GM12878 (cell line): Measurements from ENCODE around the gene RXRG. TPM values are rescaled to one million over a fixed set of nuclear protein-coding genes. Genes with fewer than 3 reads are reported as not detected.

Source experiments
- ATAC-seq: fragments of 200-7000 bp; cut with Tn5 transposase; 3 replicates; pipeline ENCODE4 v1.9.1; 2020; ENCODE audit warnings: mild to moderate bottlenecking, moderate library complexity
- BruUV-seq: library from RNA; stranded (reverse); fragments of 400-500 nt; replicated peaks from 2 replicates; lab custom pipeline; 2021; lab: Mats Ljungman, UMichigan
- CTCF ChIA-PET: fragments of 300-600 bp; sonication (Branson Sonifier 250); formaldehyde crosslinking; extraction: SDS; loops from one replicate; lab custom pipeline; 2021; ENCODE audit warnings: inconsistent platforms; lab: Yijun Ruan, JAX
- POLR2A ChIA-PET: fragments of 350-600 bp; formaldehyde crosslinking; extraction: SDS; loops from one replicate; lab custom pipeline; 2021; ENCODE audit warnings: inconsistent platforms; lab: Charles Lee
- RAD21 ChIA-PET: fragments of 300-600 bp; sonication (Branson Sonifier 250); formaldehyde crosslinking; loops from one replicate; lab custom pipeline; 2023; ENCODE audit warnings: antibody characterized with exemption; ENCODE audit not compliant: unreplicated experiment; lab: Charles Lee
- SMC1A ChIA-PET: fragments of 300-600 bp; sonication (Branson Sonifier 250); formaldehyde crosslinking; loops from one replicate; lab custom pipeline; 2023; ENCODE audit not compliant: unreplicated experiment, uncharacterized antibody; lab: Charles Lee
- DNase-seq: peaks from one replicate; pipeline ENCODE4 v3.0.0-alpha.2; 2011; ENCODE audit warnings: low read depth, low spot score
- FAIRE-seq: peaks from 3 replicates; lab custom pipeline; 2011; peaks lifted over from hg19 to GRCh38; lab: Jason Lieb, UNC
- H2AFZ ChIP-seq: 2 replicates; pipeline ENCODE4 v1.6.0; 2011; ENCODE audit warnings: low read depth, low read length, control low read depth; ENCODE audit not compliant: control insufficient read depth
- H3K27ac ChIP-seq: 2 replicates; pipeline ENCODE4 v1.5.1; 2011; ENCODE audit warnings: control low read depth; ENCODE audit not compliant: control insufficient read depth, insufficient read depth
- H3K27me3 ChIP-seq, 2 experiments: replicated peaks in 1 of 2; 2 replicates each; pipeline versions ENCODE4 v1.6.0 to v1.6.1; 2011; ENCODE audit warnings: low read length in 1 of 2; ENCODE audit not compliant: control insufficient read depth in 2 of 2, insufficient read depth in 2 of 2
- H3K36me3 ChIP-seq, 2 experiments: 2 replicates each; pipeline ENCODE4 v1.5.1; 2011; ENCODE audit warnings: low read length in 1 of 2; ENCODE audit not compliant: control insufficient read depth in 2 of 2, insufficient read depth in 2 of 2
- H3K4me1 ChIP-seq: 2 replicates; pipeline ENCODE4 v1.6.1; 2011; ENCODE audit warnings: mild to moderate bottlenecking, low read length, moderate library complexity, mixed read lengths; ENCODE audit not compliant: control insufficient read depth, insufficient read depth
- H3K4me2 ChIP-seq: 2 replicates; pipeline ENCODE4 v1.6.0; 2011; ENCODE audit warnings: control low read depth; ENCODE audit not compliant: control insufficient read depth, insufficient read depth
- H3K4me3 ChIP-seq: fragments of 200-600 bp; sonication (generic); 2 replicates; pipeline ENCODE4 v1.5.1; 2016
- H3K79me2 ChIP-seq: 2 replicates; pipeline ENCODE4 v1.6.0; 2011; ENCODE audit warnings: low read length; ENCODE audit not compliant: control insufficient read depth, insufficient read depth
- H3K9ac ChIP-seq: 2 replicates; pipeline ENCODE4 v1.8.0; 2011; ENCODE audit warnings: low read length, control low read depth, mixed read lengths; ENCODE audit not compliant: control insufficient read depth, insufficient read depth
- H3K9me3 ChIP-seq: replicated peaks from 3 replicates; pipeline ENCODE4 v1.5.1; 2011; ENCODE audit warnings: mild to moderate bottlenecking, low read length; ENCODE audit not compliant: control insufficient read depth, insufficient read depth
- H4K20me1 ChIP-seq: 2 replicates; pipeline ENCODE4 v1.6.0; 2011; ENCODE audit not compliant: control insufficient read depth, insufficient read depth
- CBFB ChIP-seq: IDR thresholded peaks from 2 replicates; pipeline ENCODE4 v1.6.1; 2016; ENCODE audit warnings: antibody characterized with exemption, low read depth
- CBX3 ChIP-seq: fragments of 200-600 bp; sonication (generic); IDR thresholded peaks from 2 replicates; pipeline ENCODE4 v1.6.1; 2016; ENCODE audit warnings: low read depth, borderline replicate concordance
- EZH2 ChIP-seq: IDR thresholded peaks from 2 replicates; pipeline ENCODE4 v1.6.1; 2012; ENCODE audit warnings: low read depth, mild to moderate bottlenecking, control low read depth, inconsistent platforms, low read length, borderline replicate concordance; ENCODE audit not compliant: control insufficient read depth
- JUND ChIP-seq: IDR thresholded peaks from 2 replicates; pipeline ENCODE4 v1.6.1; 2012; ENCODE audit warnings: low read depth, mild to moderate bottlenecking, low read length, improper control_type of control experiment, moderate library complexity
- KLF5 ChIP-seq: fragments of 450-650 bp; IDR thresholded peaks from 2 replicates; pipeline ENCODE4 v1.6.1; 2014; ENCODE audit warnings: mild to moderate bottlenecking; ENCODE audit not compliant: partially characterized antibody
- MYC ChIP-seq: IDR thresholded peaks from 2 replicates; pipeline ENCODE4 v1.6.1; 2011; ENCODE audit warnings: mild to moderate bottlenecking, low read length, moderate library complexity, inconsistent platforms; ENCODE audit not compliant: insufficient read depth, insufficient replicate concordance, insufficient read length, severe bottlenecking
- RAD21 ChIP-seq: IDR thresholded peaks from 2 replicates; pipeline ENCODE4 v1.6.1; 2011; ENCODE audit warnings: mild to moderate bottlenecking, low read depth, low read length, moderate library complexity; ENCODE audit not compliant: insufficient read depth
- RB1 ChIP-seq: fragments of 450-650 bp; formaldehyde crosslinking; IDR thresholded peaks from 2 replicates; pipeline ENCODE4 v1.6.1; 2017; ENCODE audit warnings: mild to moderate bottlenecking, borderline replicate concordance
- RUNX3 ChIP-seq: IDR thresholded peaks from 2 replicates; pipeline ENCODE4 v1.6.1; 2012; ENCODE audit warnings: low read length, inconsistent platforms
- SIN3A ChIP-seq: IDR thresholded peaks from 2 replicates; pipeline ENCODE4 v1.6.1; 2012; ENCODE audit warnings: low read depth, low read length, improper control_type of control experiment
- TAF1 ChIP-seq: IDR thresholded peaks from 2 replicates; pipeline ENCODE4 v1.6.1; 2011; ENCODE audit warnings: mild to moderate bottlenecking, low read depth, low read length, borderline replicate concordance
- TCF12 ChIP-seq: IDR thresholded peaks from 2 replicates; pipeline ENCODE4 v1.6.1; 2011; ENCODE audit warnings: low read depth, mild to moderate bottlenecking, low read length
- ZNF274 ChIP-seq: IDR thresholded peaks from one replicate; pipeline ENCODE4 v1.8.0; 2011; ENCODE audit not compliant: insufficient read length, insufficient read depth
- WGBS: methylation state at CpG from one replicate; pipeline ENCODE4 v1.1.6; 2016; ENCODE audit warnings: low lambda C conversion rate; ENCODE audit not compliant: insufficient replicate concordance, insufficient coverage; ENCODE audit errors: missing lambda C conversion rate; 5-methylcytosine and 5-hydroxymethylcytosine counted together
- in situ Hi-C: fragments of 300-500 bp; cut with MboI; formaldehyde crosslinking; loops from 9 replicates; pipeline ENCODE4 v1.14.3; 2018; ENCODE audit warnings: mixed read lengths
- intact Hi-C: fragments of 100-400 bp; cut with micrococcal nuclease; formaldehyde crosslinking; loops from one replicate; pipeline ENCODE4 v1.14.2; 2022; ENCODE audit not compliant: unreplicated experiment
- polyA plus RNA-seq, 11 experiments: library from polyadenylated mRNA; depleted of rRNA in 4 of 11; unstranded in 6 of 11; stranded (reverse) in 5 of 11; fragments of >200 nt; fragmentation: Nextera tagmentation in 4 of 11; fragmentation: Illumina TruSeq in 1 of 11; extraction: Ambion mirVana in 4 of 11; extraction: Trizol in 1 of 11; gene quantifications; 1 replicate in 1 of 11; 2 replicates in 10 of 11; pipeline versions ENCODE4 v1.2.1 to v1.2.3, GENCODE V29; 2011 to 2016; ENCODE audit warnings: inconsistent platforms in 2 of 11, missing spikeins in 2 of 11, low read depth in 1 of 11
- total RNA-seq, 4 experiments: library from RNA; depleted of rRNA in 3 of 4; stranded (reverse); fragments of >200 nt in 3 of 4; fragmentation: Illumina TruSeq in 1 of 4; extraction: Trizol in 1 of 4; gene quantifications; 2 replicates each; pipeline versions ENCODE4 v1.2.1 to v1.2.3, GENCODE V29; 2013 to 2021

RXRG gene
- total and polyA plus RNA-seq, 10 of the 15 experiments (the other 5 are each of a cell fraction or from before 2014, with no cell fraction given) = 0.10 TPM; not detected in 9

GRCh38 chr1:165376811-165377311 lies 68.1 kb downstream of the RXRG start:
- no peak overlapping the region for H3K27ac ChIP-seq
- H3K4me1 ChIP-seq = peaks cover 4% of the 10 kb centered on the region; the same call in 1 of the 2 replicates
- RAD21 ChIA-PET = no interaction called here
- TF ChIP-seq ZNF274 (no peak), RAD21 (no peak), RB1 (no peak), MYC (no peak), KLF5 (no peak), CBX3 (no peak), RUNX3 (no peak), TCF12 (no peak), EZH2 (no peak), JUND (no peak), TAF1 (no peak), SIN3A (no peak), CBFB (no peak)
- no peaks in the 10 kb centered on the region for H3K36me3 ChIP-seq
- no TSS peak for BruUV-seq
- H3K9me3 ChIP-seq = no peaks in the 10 kb centered on the region; the same call in 2 of the 3 replicates
- H2AFZ ChIP-seq = no peak overlapping the region
- H3K4me3 ChIP-seq = no peak overlapping the region
- WGBS = 24% methylated on average over 12 of the region's 12 CpGs
- no peaks in the 10 kb centered on the region for H4K20me1 ChIP-seq
- intact Hi-C loops = loop anchor here (5.0 kb wide), 2 partner anchors 50 to 540 kb away; no protein-coding TSS in a partner anchor
- ATAC-seq (no peak), DNase-seq (no peak), FAIRE-seq (no peak)
- peaks cover 2% of the 10 kb centered on the region in 2 experiments; a peak in 3 of 4 replicates for H3K27me3 ChIP-seq
- POLR2A ChIA-PET = no interaction called here
- peak overlapping the region; percentile 67 for H3K4me2 ChIP-seq
- in situ Hi-C loops = no loop called here
- SMC1A ChIA-PET = no interaction called here
- CTCF ChIA-PET = interaction anchor here (0.7 to 1.1 kb wide), 2 partner anchors 9 to 63 kb away, joined by 3 to 8 read pairs; no protein-coding TSS in a partner anchor
- no peaks in the 10 kb centered on the region for H3K79me2 ChIP-seq
- no peak overlapping the region for H3K9ac ChIP-seq
